VCaP (cell line): ENCODE data around the gene DCBLD1.
"Not testable (repeated sequence)": the region's sequence is repeated elsewhere in the genome, so short reads cannot be mapped to it uniquely, and the experiment has no call there.

Source experiments
- H3K27ac ChIP-seq: fragments of 450-650 bp; 2 replicates; pipeline ENCODE4 v1.5.1; 2017
- TF ChIP-seq, protein P1 (sequence below): fragments of 450-650 bp; conservative IDR thresholded peaks from 2 replicates; pipeline ENCODE4 v1.5.1; 2017; ENCODE audit warnings: mild to moderate bottlenecking, moderate library complexity

DCBLD1 gene

GRCh38 chr6:117463762-117464665, 18.5 kb upstream of the DCBLD1 start:
- no peak overlapping the region for H3K27ac ChIP-seq

DNA sequence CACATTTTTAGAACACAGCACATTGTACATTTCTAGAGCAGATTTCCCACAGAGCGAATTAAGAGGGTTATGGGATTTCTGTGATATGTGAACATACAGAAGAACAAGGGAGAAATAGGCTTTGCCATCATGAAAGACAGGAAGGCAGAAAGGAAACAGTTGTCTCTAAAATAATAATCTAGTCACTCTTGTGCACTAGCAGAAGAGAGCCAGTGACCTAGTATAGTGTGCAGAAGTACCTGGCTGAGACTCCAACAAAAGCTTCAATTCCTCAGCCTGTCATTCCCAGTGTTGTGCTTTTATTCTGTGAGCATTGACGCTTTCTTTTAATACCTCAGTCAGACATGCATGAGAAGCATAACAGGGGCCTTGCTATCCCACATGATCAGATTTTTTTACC, 17.8 kb upstream of the DCBLD1 start:
- H3K27ac ChIP-seq, result no peak overlapping the region
- TF ChIP-seq, protein P1, sequence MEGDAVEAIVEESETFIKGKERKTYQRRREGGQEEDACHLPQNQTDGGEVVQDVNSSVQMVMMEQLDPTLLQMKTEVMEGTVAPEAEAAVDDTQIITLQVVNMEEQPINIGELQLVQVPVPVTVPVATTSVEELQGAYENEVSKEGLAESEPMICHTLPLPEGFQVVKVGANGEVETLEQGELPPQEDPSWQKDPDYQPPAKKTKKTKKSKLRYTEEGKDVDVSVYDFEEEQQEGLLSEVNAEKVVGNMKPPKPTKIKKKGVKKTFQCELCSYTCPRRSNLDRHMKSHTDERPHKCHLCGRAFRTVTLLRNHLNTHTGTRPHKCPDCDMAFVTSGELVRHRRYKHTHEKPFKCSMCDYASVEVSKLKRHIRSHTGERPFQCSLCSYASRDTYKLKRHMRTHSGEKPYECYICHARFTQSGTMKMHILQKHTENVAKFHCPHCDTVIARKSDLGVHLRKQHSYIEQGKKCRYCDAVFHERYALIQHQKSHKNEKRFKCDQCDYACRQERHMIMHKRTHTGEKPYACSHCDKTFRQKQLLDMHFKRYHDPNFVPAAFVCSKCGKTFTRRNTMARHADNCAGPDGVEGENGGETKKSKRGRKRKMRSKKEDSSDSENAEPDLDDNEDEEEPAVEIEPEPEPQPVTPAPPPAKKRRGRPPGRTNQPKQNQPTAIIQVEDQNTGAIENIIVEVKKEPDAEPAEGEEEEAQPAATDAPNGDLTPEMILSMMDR, result no peak

More at GRCh38 chr6:117463762-117464665, 18.5 kb upstream of the DCBLD1 start:
- TF ChIP-seq, protein P1, result no peak

DNA sequence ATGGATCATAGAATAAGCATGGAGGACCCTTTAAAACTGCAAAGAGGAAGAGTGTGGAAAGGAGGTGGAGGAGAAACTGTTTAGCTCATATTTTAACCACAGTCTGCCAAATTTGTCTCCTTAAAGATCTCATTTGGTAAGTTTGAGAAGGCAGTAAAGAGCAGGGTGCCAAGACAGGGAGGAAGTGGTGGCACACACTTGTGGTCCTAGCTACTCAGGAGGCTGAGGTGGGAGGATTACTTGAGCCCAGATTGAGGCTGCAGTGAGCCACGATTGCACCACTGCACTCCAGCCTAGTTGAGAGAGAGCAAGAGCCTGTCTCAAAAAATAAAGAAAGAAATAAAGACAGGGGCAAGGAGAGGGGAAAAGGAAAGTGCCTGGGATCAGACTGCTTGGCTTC, 16.8 kb upstream of the DCBLD1 start:
- TF ChIP-seq, protein P1, result no peak
- no peak overlapping the region for H3K27ac ChIP-seq

- TF ChIP-seq, protein P1, result no peak
- H3K27ac ChIP-seq, result no peak overlapping the region
Observed at GRCh38 chr6:117467876-117468275, 14.6 kb upstream of the DCBLD1 start.

DNA sequence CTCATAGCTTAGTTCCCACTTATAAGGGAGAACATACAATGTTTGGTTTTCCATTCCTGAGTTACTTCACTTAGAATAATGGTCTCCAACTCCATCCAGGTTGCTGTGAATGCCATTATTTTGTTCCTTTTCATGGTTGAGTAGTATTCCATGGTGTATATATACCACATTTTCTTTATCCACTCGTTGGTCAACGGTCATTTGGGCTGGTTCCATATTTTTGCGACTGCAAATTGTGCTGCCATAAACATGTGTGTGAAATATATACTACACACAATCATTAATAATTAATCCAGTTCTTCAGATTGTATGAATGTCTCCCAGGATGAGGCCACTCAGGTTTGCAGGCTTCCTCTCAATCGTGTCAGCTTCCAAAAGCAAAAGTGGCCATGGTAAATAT, 13.9 kb upstream of the DCBLD1 start:
- not testable (repeated sequence) for H3K27ac ChIP-seq

DNA sequence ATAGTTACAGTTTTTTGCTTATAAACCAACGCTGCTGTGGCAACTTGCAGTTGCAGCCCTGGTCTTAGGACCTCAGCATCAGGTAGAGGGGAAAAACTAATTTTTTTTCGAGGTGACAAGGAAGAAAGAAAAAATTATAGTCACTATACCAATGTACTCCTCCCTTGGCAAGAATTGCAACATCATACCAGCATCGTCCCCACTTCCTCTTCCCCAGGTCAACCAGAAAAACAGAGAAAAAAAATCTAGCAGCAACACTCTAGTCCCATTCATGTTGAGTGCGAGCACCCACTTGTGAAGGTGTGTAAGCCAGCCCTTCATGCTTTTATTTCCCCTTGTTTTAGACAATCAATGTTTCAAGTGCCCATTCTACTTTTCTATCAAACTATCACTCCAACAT, 13.1 kb upstream of the DCBLD1 start:
- no peak overlapping the region for H3K27ac ChIP-seq
- TF ChIP-seq, protein P1, result no peak

GRCh38 chr6:117469791-117470190, 12.7 kb upstream of the DCBLD1 start:
- no peak overlapping the region for H3K27ac ChIP-seq
- TF ChIP-seq, protein P1, result no peak

DNA sequence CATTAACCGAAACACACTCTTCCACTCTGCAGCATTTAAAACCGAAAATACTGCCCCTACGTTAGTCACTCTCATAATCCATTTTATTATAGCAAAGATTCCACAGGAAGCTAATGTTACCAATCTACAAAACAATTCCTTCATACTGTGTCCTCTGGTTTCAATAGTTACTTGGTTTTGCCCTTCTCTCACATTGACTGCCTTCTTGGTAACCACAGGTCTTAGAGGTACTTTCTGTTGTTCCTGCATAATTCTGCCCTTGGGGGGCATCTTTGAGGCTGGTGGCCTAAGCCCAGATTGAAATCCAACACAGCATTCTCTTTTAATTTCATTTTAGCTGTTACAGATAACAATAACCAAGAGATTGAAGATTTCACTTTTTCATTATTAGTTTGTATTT, 9.8 kb upstream of the DCBLD1 start:
- TF ChIP-seq, protein P1, result no peak
- no peak overlapping the region for H3K27ac ChIP-seq
